Stimulated activated CD8-positive, alpha-beta memory T cell treated with anti-CD3 and anti-CD28 coated beads, Interleukin-2, amount 100 ng/mL, for 1 hour (primary cell): ENCODE results near the gene SH3PXD2A.
"Not testable (repeated sequence)": the region's sequence is repeated elsewhere in the genome, so short reads cannot be mapped to it uniquely, and the experiment has no call there.

Experiments
- DNase-seq, 2 donors: peaks; one replicate each; pipeline ENCODE4 v3.0.0-alpha.2; 2020; ENCODE audit warnings: low read depth in 2 of 2

Gene SH3PXD2A

GRCh38 chr10:103747193-103747865 is 108.0 kb downstream of the SH3PXD2A start:
- DNase-seq: no peak

DNA sequence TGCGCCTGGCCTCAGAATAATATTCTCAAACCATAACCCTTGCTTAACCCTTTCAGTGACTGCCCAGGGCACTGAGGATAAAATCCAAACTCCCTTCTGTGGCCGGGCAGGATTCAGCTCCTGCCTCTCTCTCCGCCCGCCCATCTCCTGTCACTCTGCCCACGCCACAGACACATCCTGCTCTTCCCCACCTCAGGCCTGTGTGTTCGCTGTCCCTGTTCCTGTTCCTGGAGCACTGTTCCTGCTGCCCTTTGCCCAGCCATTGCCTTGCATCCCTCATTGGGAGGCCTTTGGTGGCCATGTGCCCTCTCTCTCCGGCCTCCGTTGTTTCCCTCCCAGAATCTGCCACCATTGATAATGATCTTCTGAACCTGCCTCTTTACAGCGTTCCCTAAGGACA is 108.8 kb downstream of the SH3PXD2A start:
- DNase-seq: no peak

DNA sequence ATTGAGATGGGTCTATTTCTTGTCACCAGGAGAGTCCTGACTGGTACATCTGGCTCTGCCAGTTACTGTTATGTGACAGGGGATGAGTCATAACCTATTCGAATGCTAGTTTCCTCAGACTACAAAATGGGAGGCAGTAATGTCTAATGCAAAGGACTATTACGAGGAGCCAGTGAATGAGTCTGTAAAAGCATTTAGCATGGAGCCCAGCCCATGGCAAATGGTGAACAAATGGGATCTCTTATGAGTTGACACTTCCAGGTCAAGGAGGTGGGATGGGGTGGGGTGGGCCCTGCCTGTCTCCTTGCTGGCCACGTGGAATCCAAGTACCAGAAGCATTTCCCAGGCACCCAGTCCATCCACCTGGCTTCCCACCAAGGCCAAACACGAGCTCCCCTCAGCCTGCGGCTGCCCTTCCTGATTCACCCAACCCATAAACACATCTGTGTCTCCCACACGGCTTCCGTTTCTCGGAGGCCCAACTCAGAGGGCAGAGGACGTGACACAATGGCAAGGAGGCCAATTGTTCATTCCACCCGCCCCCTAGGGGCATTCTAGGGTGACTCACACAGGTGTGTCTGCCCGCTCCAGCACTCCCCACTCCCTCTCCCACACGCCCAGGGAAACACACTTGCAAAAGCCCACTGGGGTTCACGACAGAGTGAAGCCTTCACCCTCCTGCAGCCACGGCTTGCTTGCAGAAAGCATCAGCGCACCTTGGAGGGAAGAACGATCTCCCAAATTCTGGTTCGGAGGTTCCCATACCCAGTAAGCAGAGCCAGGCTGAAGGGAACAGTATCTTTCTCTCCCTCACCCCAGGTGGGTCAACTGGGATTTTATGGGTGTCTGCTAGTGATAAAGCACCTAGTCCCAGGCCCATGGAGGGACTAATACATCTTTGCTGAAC is 109.8 kb downstream of the SH3PXD2A start:
- DNase-seq: peak in 1 of 2 donors; percentile 16

- DNase-seq: no peak
Measured at GRCh38 chr10:103742824-103743223, 112.6 kb downstream of the SH3PXD2A start.

GRCh38 chr10:103740611-103741010 is 114.8 kb downstream of the SH3PXD2A start:
- DNase-seq: no peak

- DNase-seq: no peak
Measured at GRCh38 chr10:103739039-103739764, 116.2 kb downstream of the SH3PXD2A start.

- no peak for DNase-seq
Measured at GRCh38 chr10:103737735-103738367, 117.5 kb downstream of the SH3PXD2A start.

- no peak for DNase-seq
Measured at GRCh38 chr10:103736763-103737162, 118.6 kb downstream of the SH3PXD2A start.

GRCh38 chr10:103736044-103736443 is 119.3 kb downstream of the SH3PXD2A start:
- no peak for DNase-seq

GRCh38 chr10:103734731-103735130 is 120.6 kb downstream of the SH3PXD2A start:
- DNase-seq: no peak

DNA sequence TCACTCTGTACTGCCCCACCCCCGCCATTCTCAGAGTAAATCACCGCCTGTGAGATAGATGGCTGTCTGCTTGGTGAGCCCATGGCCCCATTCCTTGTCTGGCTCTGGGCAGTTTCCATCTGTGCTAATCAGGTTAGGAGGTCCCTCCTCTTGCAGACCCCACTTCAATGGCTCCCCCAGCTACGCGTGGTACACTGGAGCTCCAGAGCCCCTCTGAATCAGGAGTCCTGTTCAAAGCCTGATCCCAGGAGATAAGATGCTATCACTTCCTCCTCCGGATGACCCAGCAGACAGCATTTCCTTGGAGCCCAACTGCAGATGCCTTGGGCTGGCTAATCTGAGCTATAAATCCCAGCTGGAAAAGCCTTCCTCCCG is 122.3 kb downstream of the SH3PXD2A start:
- DNase-seq: no peak

DNA sequence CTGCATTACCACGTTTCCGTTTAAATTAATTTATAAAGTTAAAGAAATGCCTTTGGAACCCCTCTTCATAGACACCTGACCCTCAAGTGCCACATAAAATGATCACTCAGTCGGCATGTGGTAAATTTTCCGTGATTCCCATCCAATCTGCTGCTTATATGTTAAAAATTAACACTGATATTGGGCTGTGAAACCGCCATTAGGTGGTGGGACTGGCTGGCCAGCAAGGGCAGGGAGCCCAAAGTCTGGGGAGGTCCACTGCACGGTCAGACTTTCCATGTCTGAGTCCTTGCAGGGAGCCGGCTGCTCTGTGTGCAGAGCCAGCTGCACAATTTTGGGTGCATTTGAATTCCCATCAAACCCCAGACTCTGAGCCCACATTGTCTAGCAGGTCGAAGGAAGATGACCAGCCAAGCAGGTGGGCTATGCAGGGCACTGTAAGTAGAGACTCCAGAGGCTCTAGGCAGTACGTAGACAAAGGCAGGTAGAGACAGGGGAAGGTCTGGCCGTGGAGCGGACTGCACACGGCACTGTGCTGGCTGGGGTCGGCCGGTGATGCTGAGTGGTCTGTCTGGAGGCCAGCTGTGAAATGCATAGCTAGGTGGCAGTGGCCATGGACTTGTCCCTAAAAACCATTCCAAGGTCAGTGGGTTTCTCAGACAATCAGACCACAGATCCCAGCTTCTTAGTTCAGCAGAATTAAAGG is 122.9 kb downstream of the SH3PXD2A start:
- no peak for DNase-seq

- no peak for DNase-seq
Measured at GRCh38 chr10:103731609-103732270, 123.6 kb downstream of the SH3PXD2A start.

DNA sequence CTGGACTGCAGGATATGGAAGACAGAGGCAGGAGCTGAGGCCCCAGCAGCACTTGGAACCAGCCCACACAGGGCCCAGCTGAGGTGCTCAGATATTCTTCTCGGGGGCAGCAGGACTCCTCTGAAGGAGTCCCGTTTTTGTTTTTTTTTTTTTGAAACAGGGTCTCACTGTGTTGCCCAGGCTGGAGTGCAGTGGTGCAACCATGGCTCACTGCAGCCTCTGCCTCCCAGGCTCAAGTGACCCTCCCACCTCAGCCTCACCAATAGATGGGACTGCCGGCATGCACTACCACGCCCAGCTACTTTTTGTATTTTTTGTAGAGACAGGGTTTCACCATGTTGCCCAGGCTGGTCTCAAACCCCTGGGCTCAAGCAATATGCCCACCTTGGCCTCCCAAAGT is 124.3 kb downstream of the SH3PXD2A start:
- not testable (repeated sequence) for DNase-seq

- DNase-seq: no peak
Measured at GRCh38 chr10:103729851-103730250, 125.5 kb downstream of the SH3PXD2A start.

- DNase-seq: no peak
Measured at GRCh38 chr10:103727991-103728689, 127.2 kb downstream of the SH3PXD2A start.

DNA sequence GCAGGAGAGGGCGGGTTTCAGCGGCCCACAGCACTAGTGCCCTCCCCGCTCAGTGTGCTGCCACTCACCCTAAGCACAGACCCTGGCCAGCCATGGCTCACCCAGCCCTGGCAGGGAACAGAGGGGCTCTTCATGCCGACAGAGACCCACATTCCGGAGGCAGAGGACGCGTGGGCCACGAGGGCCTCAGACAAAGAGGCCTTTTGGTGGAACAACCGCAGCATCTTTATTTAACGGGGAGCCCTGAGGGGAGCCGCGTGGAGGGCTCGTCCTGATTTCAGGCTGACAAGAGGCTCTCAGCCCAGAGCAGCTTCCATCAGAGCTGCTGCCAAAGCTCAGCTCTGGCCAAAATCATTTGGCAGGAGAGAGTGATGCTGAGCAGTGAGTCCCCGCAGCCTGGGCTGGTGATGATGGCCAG is 127.8 kb downstream of the SH3PXD2A start:
- DNase-seq: no peak

- DNase-seq: no peak
Measured at GRCh38 chr10:103726637-103727036, 128.7 kb downstream of the SH3PXD2A start.

DNA sequence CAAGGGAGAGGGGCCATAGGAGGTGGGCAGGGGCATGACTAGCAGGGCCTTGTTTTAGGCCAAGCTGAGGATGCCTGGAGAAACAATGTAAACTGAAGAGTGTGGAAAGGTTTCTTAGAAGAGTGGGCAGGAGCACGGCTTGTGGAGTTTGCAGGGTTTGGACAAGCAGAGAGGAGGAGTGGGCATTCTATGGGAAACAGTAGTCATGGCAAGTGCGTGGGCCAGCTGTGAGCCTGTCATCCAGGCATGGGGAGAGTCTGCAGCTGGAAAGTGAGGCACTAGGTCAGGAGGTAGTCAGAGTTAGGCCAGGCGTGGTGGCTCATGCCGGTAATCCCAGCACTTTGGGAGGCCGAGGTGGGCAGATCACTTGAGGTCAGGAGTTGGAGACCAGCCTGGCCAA is 130.1 kb downstream of the SH3PXD2A start:
- no peak for DNase-seq

DNA sequence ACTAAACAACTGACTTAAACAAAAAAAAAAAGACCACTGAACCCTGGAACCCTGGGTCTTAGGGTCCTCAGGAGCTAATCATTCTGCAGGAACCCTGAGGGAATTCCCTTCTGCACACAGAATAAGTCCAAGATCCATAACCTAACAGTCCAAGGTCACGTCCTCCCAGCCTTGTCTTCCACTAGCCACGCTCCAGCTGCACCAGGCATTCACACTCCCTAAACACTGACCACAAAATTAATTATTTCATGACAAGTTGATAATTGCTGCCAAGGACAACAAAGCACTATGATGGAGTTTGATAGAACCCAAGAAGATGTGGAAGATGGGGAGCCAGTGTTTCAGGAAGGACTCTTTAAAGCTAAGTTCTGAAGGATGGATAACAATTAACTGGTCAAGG is 130.6 kb downstream of the SH3PXD2A start:
- DNase-seq: no peak
